ENCODE measurements around the gene MUC22. TPM values are rescaled to one million over a fixed set of nuclear protein-coding genes. Genes with fewer than 3 reads are reported as not detected.
"Not testable (repeated sequence)": the region's sequence is repeated elsewhere in the genome, so short reads cannot be mapped to it uniquely, and the experiment has no call there.

MUC22 gene
- total and polyA plus RNA-seq, 10 of the 15 experiments (the other 5 are each of a cell fraction or from before 2014, with no cell fraction given), result under 0.01 to 0.09 (median 0.04) TPM; not detected in 4

- RAD21 ChIA-PET (ENCODE audit: unreplicated experiment), result interaction anchor here (1.2 kb wide), 1 partner anchor 18 kb away, joined by 3 read pairs; no protein-coding TSS in a partner anchor
- H3K9ac ChIP-seq (ENCODE audit: control insufficient read depth, insufficient read depth, low read length), result not testable (repeated sequence)
- 61% methylated on average over 15 of the region's 15 CpGs for WGBS (ENCODE audit: insufficient coverage, insufficient replicate concordance, low lambda C conversion rate, missing lambda C conversion rate)
Measured at GRCh38 chr6:31021705-31022531, 11.6 kb downstream of the MUC22 start.

GRCh38 chr6:31025595-31025994 lies 15.3 kb downstream of the MUC22 start:
- intact Hi-C loops (cut with micrococcal nuclease; ENCODE audit: unreplicated experiment) (no loop called here), in situ Hi-C loops (cut with MboI) (no loop called here)
- ChIA-PET SMC1A (ENCODE audit: uncharacterized antibody, unreplicated experiment) (no interaction called here), CTCF (no interaction called here), POLR2A (no interaction called here), RAD21 (ENCODE audit: unreplicated experiment) (no interaction called here)
- Histone ChIP-seq H2AFZ (ENCODE audit: control insufficient read depth, low read depth, low read length) (no peak overlapping the region), H3K27me3 (replicated peaks in 1 of 2; ENCODE audit: control insufficient read depth in 2 of 2, insufficient read depth in 2 of 2, low read length in 1 of 2) (no peaks in the 10 kb centered on the region), H3K4me1 (ENCODE audit: control insufficient read depth, insufficient read depth, low read length) (no peaks in the 10 kb centered on the region), H3K36me3 (ENCODE audit: control insufficient read depth in 2 of 2, insufficient read depth in 2 of 2, low read length in 1 of 2) (no peaks in the 10 kb centered on the region), H3K9me3 (replicated peaks; ENCODE audit: control insufficient read depth, insufficient read depth, low read length) (no peaks in the 10 kb centered on the region), H3K79me2 (ENCODE audit: control insufficient read depth, insufficient read depth, low read length) (no peaks in the 10 kb centered on the region), H3K4me2 (ENCODE audit: control insufficient read depth, insufficient read depth) (no peak overlapping the region), H3K27ac (ENCODE audit: control insufficient read depth, insufficient read depth) (no peak overlapping the region), H4K20me1 (ENCODE audit: control insufficient read depth, insufficient read depth) (no peaks in the 10 kb centered on the region), H3K4me3 (no peak overlapping the region), H3K9ac (ENCODE audit: control insufficient read depth, insufficient read depth, low read length) (no peak overlapping the region)
- DNase-seq (ENCODE audit: low read depth, low spot score), result no peak
- TF ChIP-seq STAT1 (conservative IDR thresholded peaks at IDR 0.05) (no peak), EZH2 (IDR thresholded peaks at IDR 0.05; ENCODE audit: borderline replicate concordance, control insufficient read depth, low read depth, low read length) (no peak), BRCA1 (IDR thresholded peaks at IDR 0.05; ENCODE audit: low read depth, low read length) (no peak), RELA (IDR thresholded peaks at IDR 0.05; ENCODE audit: borderline replicate concordance, partially characterized antibody) (no peak), NR2C2 (IDR thresholded peaks at IDR 0.05; ENCODE audit: borderline replicate concordance, control insufficient read depth, insufficient read length, low read depth) (no peak), RUNX3 (IDR thresholded peaks at IDR 0.05; ENCODE audit: low read length) (no peak), CHD2 (IDR thresholded peaks at IDR 0.05; ENCODE audit: borderline replicate concordance, low read depth, low read length) (no peak), SPI1 (IDR thresholded peaks at IDR 0.05; ENCODE audit: borderline replicate concordance, insufficient read depth, low read depth, low read length) (no peak), MEF2A (IDR thresholded peaks at IDR 0.05; ENCODE audit: insufficient read depth, low read depth, low read length) (no peak)
- TF ChIP-seq, protein P1, sequence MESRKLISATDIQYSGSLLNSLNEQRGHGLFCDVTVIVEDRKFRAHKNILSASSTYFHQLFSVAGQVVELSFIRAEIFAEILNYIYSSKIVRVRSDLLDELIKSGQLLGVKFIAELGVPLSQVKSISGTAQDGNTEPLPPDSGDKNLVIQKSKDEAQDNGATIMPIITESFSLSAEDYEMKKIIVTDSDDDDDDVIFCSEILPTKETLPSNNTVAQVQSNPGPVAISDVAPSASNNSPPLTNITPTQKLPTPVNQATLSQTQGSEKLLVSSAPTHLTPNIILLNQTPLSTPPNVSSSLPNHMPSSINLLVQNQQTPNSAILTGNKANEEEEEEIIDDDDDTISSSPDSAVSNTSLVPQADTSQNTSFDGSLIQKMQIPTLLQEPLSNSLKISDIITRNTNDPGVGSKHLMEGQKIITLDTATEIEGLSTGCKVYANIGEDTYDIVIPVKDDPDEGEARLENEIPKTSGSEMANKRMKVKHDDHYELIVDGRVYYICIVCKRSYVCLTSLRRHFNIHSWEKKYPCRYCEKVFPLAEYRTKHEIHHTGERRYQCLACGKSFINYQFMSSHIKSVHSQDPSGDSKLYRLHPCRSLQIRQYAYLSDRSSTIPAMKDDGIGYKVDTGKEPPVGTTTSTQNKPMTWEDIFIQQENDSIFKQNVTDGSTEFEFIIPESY (IDR thresholded peaks at IDR 0.05), result no peak
- FAIRE-seq, result no peak
- BruUV-seq (replicated peaks), result no TSS peak
- WGBS (ENCODE audit: insufficient coverage, insufficient replicate concordance, low lambda C conversion rate, missing lambda C conversion rate), result 0% methylated on average over 4 of the region's 4 CpGs
- ATAC-seq, result no peak

More at GRCh38 chr6:31021705-31022531, 11.6 kb downstream of the MUC22 start:
- H3K9me3 ChIP-seq (replicated peaks; ENCODE audit: control insufficient read depth, insufficient read depth, low read length); H3K4me1 ChIP-seq (ENCODE audit: control insufficient read depth, insufficient read depth, low read length); FAIRE-seq; POLR2A ChIA-PET; in situ Hi-C loops (cut with MboI); H3K4me3 ChIP-seq; intact Hi-C loops (cut with micrococcal nuclease; ENCODE audit: unreplicated experiment); BruUV-seq (replicated peaks); H3K27me3 ChIP-seq (replicated peaks in 1 of 2; ENCODE audit: control insufficient read depth in 2 of 2, insufficient read depth in 2 of 2, low read length in 1 of 2); H3K27ac ChIP-seq (ENCODE audit: control insufficient read depth, insufficient read depth); H3K36me3 ChIP-seq (ENCODE audit: control insufficient read depth in 2 of 2, insufficient read depth in 2 of 2, low read length in 1 of 2); SMC1A ChIA-PET (ENCODE audit: uncharacterized antibody, unreplicated experiment); H2AFZ ChIP-seq (ENCODE audit: control insufficient read depth, low read depth, low read length); DNase-seq (ENCODE audit: low read depth, low spot score); H3K4me2 ChIP-seq (ENCODE audit: control insufficient read depth, insufficient read depth); H3K79me2 ChIP-seq (ENCODE audit: control insufficient read depth, insufficient read depth, low read length); CTCF ChIA-PET; ATAC-seq; H4K20me1 ChIP-seq (ENCODE audit: control insufficient read depth, insufficient read depth): not testable (repeated sequence)
- 0 out of 2 replicates have a peak, but pooled peaks have one; percentile 25 for TF ChIP-seq NFYB (IDR thresholded peaks at IDR 0.05; ENCODE audit: insufficient read depth, low read depth, low read length)

All from GM12878 (cell line).